ENCODE measurements around the gene RPP40. TPM values are rescaled to one million over a fixed set of nuclear protein-coding genes. Genes with fewer than 3 reads are reported as not detected.
A peak's percentile ranks its signal among the peaks of the same experiment; 100 is the strongest.

Gene RPP40
- total and polyA plus RNA-seq, 4 donors: 4.4 to 8.5 (median 7.0) TPM

DNA sequence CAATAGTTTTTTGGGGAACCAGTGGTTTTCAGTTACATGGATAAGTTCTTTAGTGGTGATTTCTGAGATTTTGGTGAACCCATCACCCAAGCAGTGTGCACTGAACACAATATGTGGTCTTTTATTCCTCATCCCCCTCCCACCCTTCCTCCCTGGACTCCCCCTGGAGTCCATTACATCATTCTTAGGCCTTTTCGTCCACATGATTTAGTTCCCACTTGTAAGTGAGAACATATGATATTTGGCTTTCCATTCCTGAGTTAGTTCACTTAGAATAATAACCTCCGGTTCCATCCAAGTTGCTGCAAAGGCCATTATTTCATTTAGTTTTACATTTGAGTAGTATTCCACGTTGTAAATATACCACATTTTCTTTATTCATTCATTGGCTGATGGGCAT, 28.3 kb downstream of the RPP40 start:
- Histone ChIP-seq H3K36me3 (ENCODE audit: control insufficient read depth in 4 of 4, insufficient read depth in 4 of 4, low read length in 4 of 4) (no peaks in the 10 kb centered on the region), H3K4me3 (no peak overlapping the region), H3K9me3 (ENCODE audit: control insufficient read depth in 4 of 4, insufficient read depth in 3 of 4, low read length in 3 of 4) (peaks cover 0 to 9% (median 7%) of the 10 kb centered on the region in 4 donors), H3K9ac (ENCODE audit: insufficient read depth in 1 of 2, low read length in 2 of 2) (no peak overlapping the region), H3K27me3 (ENCODE audit: control insufficient read depth in 3 of 3, insufficient read depth in 3 of 3, low read length in 2 of 3) (no peaks in the 10 kb centered on the region), H3K27ac (ENCODE audit: low read depth in 1 of 2, low read length in 1 of 2) (no peak overlapping the region), H3K4me1 (ENCODE audit: control insufficient read depth in 5 of 5, insufficient read depth in 5 of 5, low read length in 5 of 5) (peaks cover 0 to 18% (median 0%) of the 10 kb centered on the region in 5 donors)
- 75 to 87% methylated on average over 3 of the region's 3 CpGs for WGBS, 2 donors
- TF ChIP-seq, protein P1, sequence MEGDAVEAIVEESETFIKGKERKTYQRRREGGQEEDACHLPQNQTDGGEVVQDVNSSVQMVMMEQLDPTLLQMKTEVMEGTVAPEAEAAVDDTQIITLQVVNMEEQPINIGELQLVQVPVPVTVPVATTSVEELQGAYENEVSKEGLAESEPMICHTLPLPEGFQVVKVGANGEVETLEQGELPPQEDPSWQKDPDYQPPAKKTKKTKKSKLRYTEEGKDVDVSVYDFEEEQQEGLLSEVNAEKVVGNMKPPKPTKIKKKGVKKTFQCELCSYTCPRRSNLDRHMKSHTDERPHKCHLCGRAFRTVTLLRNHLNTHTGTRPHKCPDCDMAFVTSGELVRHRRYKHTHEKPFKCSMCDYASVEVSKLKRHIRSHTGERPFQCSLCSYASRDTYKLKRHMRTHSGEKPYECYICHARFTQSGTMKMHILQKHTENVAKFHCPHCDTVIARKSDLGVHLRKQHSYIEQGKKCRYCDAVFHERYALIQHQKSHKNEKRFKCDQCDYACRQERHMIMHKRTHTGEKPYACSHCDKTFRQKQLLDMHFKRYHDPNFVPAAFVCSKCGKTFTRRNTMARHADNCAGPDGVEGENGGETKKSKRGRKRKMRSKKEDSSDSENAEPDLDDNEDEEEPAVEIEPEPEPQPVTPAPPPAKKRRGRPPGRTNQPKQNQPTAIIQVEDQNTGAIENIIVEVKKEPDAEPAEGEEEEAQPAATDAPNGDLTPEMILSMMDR (IDR thresholded peaks at IDR 0.05; ENCODE audit: control extremely low read depth, extremely low read depth): no peak
- ATAC-seq (ENCODE audit: insufficient read depth, low FRiP score) (no peak), DNase-seq (no peak)

DNA sequence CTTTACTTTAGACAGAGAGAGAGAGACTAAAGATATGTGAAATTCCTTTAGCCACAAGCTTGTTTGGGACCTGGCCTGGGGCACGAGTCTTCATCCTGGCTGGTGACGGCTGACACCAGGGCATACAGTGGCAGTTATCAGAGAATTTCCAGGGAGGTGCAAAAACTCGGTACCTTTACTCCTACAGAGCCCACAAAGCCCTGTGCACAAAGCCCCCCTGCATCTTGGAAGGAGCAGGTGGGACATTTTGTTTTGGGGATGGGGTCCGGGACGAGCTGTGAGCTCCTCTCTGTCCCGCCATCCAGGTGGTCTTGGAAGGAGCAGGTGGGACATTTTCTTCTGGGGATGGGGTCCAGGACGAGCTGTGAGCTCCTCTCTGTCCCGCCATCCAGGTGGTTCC, 28.9 kb downstream of the RPP40 start:
- WGBS, 2 donors: 87 to 88% methylated on average over 8 of the region's 8 CpGs
- TF ChIP-seq, protein P1 (IDR thresholded peaks at IDR 0.05; ENCODE audit: control extremely low read depth, extremely low read depth): no peak
- peaks cover 0 to 20% (median 0%) of the 10 kb centered on the region in 5 donors for H3K4me1 ChIP-seq (ENCODE audit: control insufficient read depth in 5 of 5, insufficient read depth in 5 of 5, low read length in 5 of 5)
- ATAC-seq (ENCODE audit: insufficient read depth, low FRiP score) (no peak), DNase-seq (no peak)
- no peak overlapping the region for H3K9ac ChIP-seq (ENCODE audit: insufficient read depth in 1 of 2, low read length in 2 of 2)
- H3K4me3 ChIP-seq: no peak overlapping the region
- H3K36me3 ChIP-seq (ENCODE audit: control insufficient read depth in 4 of 4, insufficient read depth in 4 of 4, low read length in 4 of 4): no peaks in the 10 kb centered on the region
- no peak overlapping the region for H3K27ac ChIP-seq (ENCODE audit: low read depth in 1 of 2, low read length in 1 of 2)
- peaks cover 0 to 8% (median 6%) of the 10 kb centered on the region in 4 donors for H3K9me3 ChIP-seq (ENCODE audit: control insufficient read depth in 4 of 4, insufficient read depth in 3 of 4, low read length in 3 of 4)
- H3K27me3 ChIP-seq (ENCODE audit: control insufficient read depth in 3 of 3, insufficient read depth in 3 of 3, low read length in 2 of 3): no peaks in the 10 kb centered on the region

DNA sequence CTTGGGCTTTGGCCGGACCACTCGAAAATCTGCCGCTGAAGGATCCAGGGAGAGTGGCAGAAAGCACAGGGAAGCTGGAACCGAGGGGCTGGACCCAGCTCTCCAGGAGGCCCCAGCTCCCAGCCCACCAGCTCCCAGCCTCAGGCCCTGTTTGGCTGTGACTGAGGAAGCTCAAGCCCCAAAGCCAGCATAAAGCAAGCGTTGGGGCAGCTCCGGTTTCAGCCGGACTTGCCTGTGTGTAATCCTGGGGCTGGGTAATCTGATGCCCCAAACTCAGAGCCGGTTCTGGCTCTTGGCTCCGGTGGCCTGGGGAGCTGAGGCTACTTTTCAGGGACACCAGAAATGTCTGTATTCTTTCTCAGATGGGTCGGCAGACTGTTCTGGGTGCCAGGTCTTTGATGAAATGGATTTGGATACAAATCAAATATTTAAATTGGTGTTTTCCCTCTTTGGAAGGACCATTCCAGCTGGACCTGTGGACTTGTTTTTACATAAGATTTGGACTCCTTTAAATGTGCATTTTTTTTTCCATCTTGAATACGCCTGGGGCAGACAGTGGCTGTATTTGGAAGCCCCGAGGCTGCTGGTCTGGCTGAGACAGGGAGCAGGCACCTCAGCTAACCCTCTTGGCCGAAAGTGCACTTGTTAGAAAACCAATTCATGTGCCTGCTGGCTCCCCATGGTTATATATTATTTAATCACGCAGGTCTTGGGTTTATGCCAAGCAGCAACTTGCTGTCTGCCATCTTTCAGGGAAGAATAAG, 29.7 kb downstream of the RPP40 start:
- peaks cover 0 to 4% (median 2%) of the 10 kb centered on the region in 4 donors for H3K9me3 ChIP-seq (ENCODE audit: control insufficient read depth in 4 of 4, insufficient read depth in 3 of 4, low read length in 3 of 4)
- H3K4me1 ChIP-seq (ENCODE audit: control insufficient read depth in 5 of 5, insufficient read depth in 5 of 5, low read length in 5 of 5): peaks cover 0 to 20% (median 0%) of the 10 kb centered on the region in 5 donors
- ATAC-seq (ENCODE audit: insufficient read depth, low FRiP score) (no peak), DNase-seq (peak; percentile 73 to 90 (median 75))
- H3K9ac ChIP-seq (ENCODE audit: insufficient read depth in 1 of 2, low read length in 2 of 2): no peak overlapping the region
- 47 to 72% methylated on average over 14 of the region's 14 CpGs for WGBS, 2 donors
- H3K36me3 ChIP-seq (ENCODE audit: control insufficient read depth in 4 of 4, insufficient read depth in 4 of 4, low read length in 4 of 4): no peaks in the 10 kb centered on the region
- no peak overlapping the region for H3K4me3 ChIP-seq
- TF ChIP-seq, protein P1 (IDR thresholded peaks at IDR 0.05; ENCODE audit: control extremely low read depth, extremely low read depth): no peak
- H3K27ac ChIP-seq (ENCODE audit: low read depth in 1 of 2, low read length in 1 of 2): no peak overlapping the region
- H3K27me3 ChIP-seq (ENCODE audit: control insufficient read depth in 3 of 3, insufficient read depth in 3 of 3, low read length in 2 of 3): no peaks in the 10 kb centered on the region

All from lung (tissue), 12 donors.